Muscle layer of duodenum (tissue), 2 donors: Measurements from ENCODE around the gene NAALADL2.

ENCODE experiments used
- H3K27ac ChIP-seq: one replicate; pipeline ENCODE4 v1.7.0; 2013; ENCODE audit warnings: mild to moderate bottlenecking, low read length
- H3K27me3 ChIP-seq: one replicate; pipeline ENCODE4 v1.7.0; 2013; ENCODE audit warnings: low read depth, mild to moderate bottlenecking, control low read depth, low read length
- H3K36me3 ChIP-seq, 2 donors: one replicate each; pipeline ENCODE4 v1.7.0; 2013; ENCODE audit warnings: low read length in 2 of 2, control low read depth in 1 of 2, mild to moderate bottlenecking in 1 of 2; ENCODE audit not compliant: insufficient read depth in 2 of 2, control insufficient read depth in 1 of 2
- H3K4me1 ChIP-seq, 2 donors: one replicate each; pipeline ENCODE4 v1.7.0; 2013; ENCODE audit warnings: low read length in 2 of 2, mild to moderate bottlenecking in 2 of 2, control low read depth in 1 of 2, moderate library complexity in 1 of 2; ENCODE audit not compliant: insufficient read depth in 2 of 2, control insufficient read depth in 1 of 2
- H3K4me3 ChIP-seq, 2 donors: one replicate each; pipeline ENCODE4 v1.7.0; 2013; ENCODE audit warnings: low read length in 2 of 2, low read depth in 1 of 2, mild to moderate bottlenecking in 1 of 2
- H3K9me3 ChIP-seq, 2 donors: one replicate each; pipeline ENCODE4 v1.7.0; 2013; ENCODE audit warnings: low read length in 2 of 2, control low read depth in 1 of 2, mild to moderate bottlenecking in 1 of 2; ENCODE audit not compliant: control insufficient read depth in 1 of 2
- donor health status: healthy.

NAALADL2 gene

DNA sequence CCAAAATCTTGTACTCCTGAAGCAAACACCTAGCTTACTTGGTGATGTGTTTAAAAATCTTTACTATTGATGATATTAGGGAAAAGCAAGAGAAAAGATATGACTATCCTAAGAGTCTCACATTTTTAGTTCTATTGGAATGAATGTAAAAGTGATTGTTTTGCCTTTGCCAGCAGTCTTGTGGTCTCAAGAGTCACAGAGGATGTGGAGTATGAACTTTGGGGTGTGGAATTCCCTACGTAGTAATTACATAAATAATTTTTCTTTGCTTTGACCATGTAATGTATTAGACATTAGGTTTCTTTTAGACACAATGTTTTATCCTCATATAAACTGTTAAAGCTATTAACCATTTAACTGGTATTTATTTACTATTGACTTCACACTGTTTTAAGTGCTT lies 387.6 kb downstream of the NAALADL2 start:
- no peaks in the 10 kb centered on the region for H3K9me3 ChIP-seq
- no peaks in the 10 kb centered on the region for H3K27me3 ChIP-seq
- no peak overlapping the region for H3K27ac ChIP-seq
- no peak overlapping the region for H3K4me3 ChIP-seq
- no peaks in the 10 kb centered on the region for H3K4me1 ChIP-seq
- no peaks in the 10 kb centered on the region for H3K36me3 ChIP-seq

DNA sequence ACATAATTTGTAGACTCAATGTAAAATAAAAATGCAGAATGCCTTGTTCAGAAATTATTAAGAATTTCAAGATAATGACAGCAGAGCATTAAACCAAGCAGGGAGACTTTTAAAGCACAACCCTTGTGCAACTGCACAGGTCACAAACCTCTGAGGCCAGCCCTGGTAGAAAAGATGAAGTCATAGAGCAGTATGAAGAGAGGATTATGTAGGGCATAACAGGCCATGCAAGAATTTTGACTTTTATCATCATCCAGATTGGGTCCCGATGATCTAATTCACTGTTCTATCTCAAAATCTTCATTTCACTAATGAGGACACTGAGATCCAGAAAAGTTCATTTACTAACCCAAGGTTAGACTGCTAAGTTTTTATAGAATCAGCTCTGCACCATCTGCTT lies 388.5 kb downstream of the NAALADL2 start:
- Histone ChIP-seq H3K36me3 (no peaks in the 10 kb centered on the region), H3K27me3 (no peaks in the 10 kb centered on the region), H3K9me3 (no peaks in the 10 kb centered on the region), H3K4me1 (no peaks in the 10 kb centered on the region), H3K4me3 (no peak overlapping the region), H3K27ac (no peak overlapping the region)

DNA sequence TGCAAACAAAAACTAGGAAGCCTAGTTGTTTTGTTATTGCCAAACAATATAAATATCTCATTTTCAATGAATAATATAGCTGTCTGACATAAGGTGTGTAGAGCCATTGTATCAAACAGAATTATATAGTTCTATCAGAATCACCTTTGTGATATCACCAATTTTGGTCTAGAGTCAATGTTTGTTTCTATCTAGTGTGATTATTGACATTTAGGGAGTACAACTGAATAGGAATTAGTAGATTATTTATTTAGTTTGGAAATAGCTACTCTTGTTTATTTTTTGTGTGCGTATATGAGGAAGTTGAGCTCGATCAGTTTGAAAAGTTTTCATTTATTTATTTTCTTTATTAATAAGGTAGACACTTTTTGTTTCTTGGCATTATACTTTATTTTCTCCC lies 389.7 kb downstream of the NAALADL2 start:
- H3K27ac ChIP-seq: no peak overlapping the region
- H3K4me3 ChIP-seq: no peak overlapping the region
- H3K27me3 ChIP-seq: no peaks in the 10 kb centered on the region
- H3K4me1 ChIP-seq: no peaks in the 10 kb centered on the region
- no peaks in the 10 kb centered on the region for H3K36me3 ChIP-seq
- H3K9me3 ChIP-seq: no peaks in the 10 kb centered on the region

- Histone ChIP-seq H3K27ac (no peak overlapping the region), H3K4me1 (no peaks in the 10 kb centered on the region), H3K9me3 (no peaks in the 10 kb centered on the region), H3K4me3 (no peak overlapping the region), H3K36me3 (no peaks in the 10 kb centered on the region), H3K27me3 (no peaks in the 10 kb centered on the region)
These were observed 396.6 kb downstream of the NAALADL2 start for GRCh38 chr3:175255698-175256097.

- Histone ChIP-seq H3K4me1 (no peaks in the 10 kb centered on the region), H3K27me3 (no peaks in the 10 kb centered on the region), H3K27ac (no peak overlapping the region), H3K4me3 (no peak overlapping the region), H3K9me3 (no peaks in the 10 kb centered on the region), H3K36me3 (no peaks in the 10 kb centered on the region)
These were observed 398.0 kb downstream of the NAALADL2 start for GRCh38 chr3:175257123-175257522.

DNA sequence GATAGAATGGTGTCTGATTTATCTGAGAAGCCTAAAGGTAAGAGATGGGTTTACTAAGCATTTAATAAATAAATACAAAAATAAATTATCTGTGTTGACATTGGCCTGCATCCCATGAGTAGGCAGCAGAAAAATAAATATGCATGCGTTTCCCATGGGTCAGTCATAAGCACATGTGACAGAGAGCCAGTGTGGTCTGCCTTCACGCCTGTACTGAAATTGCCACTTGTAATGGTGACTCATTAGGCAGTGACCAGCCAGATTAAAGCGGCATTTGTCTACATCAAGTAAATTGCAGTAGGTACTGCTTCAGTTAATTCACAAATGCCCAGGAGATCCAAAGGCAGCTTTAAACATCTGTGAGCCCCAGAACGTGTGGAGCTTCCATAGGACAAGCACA lies 399.6 kb downstream of the NAALADL2 start:
- H3K4me3 ChIP-seq: no peak overlapping the region
- H3K27ac ChIP-seq: no peak overlapping the region
- no peaks in the 10 kb centered on the region for H3K9me3 ChIP-seq

DNA sequence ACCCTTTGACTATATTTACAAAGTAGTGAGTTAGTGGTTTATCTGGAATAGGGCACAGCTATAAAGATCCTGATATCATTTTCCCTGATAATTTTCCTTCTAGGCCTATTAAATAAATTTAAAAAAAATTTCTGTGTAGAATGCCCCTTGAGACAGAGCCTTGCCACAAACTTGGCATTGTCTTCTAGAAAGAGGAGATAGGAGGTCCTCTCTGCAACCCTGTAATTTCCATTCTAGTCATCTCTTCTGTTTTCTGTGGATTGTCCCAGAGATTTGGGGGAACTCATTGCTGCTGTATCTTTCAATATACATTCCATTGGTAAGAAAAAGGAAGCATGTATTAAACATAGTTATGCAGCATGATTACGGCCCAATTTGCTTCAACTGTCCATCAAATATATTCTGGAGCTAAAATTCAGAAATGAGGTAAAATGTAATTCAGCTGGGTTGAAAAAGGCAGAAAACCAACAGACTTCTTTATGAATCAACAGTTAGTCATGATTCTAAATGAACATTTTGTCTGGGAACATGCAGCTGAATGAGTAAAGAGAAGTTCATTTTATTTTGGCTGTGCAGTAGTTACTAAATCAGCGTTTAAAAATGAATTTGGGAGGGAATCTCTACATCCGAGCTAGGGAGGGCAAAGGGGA lies 401.1 kb downstream of the NAALADL2 start:
- no peak overlapping the region for H3K27ac ChIP-seq
- no peaks in the 10 kb centered on the region for H3K9me3 ChIP-seq
- H3K36me3 ChIP-seq: no peaks in the 10 kb centered on the region
- H3K4me3 ChIP-seq: no peak overlapping the region
- H3K4me1 ChIP-seq: no peaks in the 10 kb centered on the region
- no peaks in the 10 kb centered on the region for H3K27me3 ChIP-seq

More for the DNA sequence above, 399.6 kb downstream of the NAALADL2 start:
- Histone ChIP-seq H3K27me3 (no peaks in the 10 kb centered on the region), H3K4me1 (no peaks in the 10 kb centered on the region), H3K36me3 (no peaks in the 10 kb centered on the region)

DNA sequence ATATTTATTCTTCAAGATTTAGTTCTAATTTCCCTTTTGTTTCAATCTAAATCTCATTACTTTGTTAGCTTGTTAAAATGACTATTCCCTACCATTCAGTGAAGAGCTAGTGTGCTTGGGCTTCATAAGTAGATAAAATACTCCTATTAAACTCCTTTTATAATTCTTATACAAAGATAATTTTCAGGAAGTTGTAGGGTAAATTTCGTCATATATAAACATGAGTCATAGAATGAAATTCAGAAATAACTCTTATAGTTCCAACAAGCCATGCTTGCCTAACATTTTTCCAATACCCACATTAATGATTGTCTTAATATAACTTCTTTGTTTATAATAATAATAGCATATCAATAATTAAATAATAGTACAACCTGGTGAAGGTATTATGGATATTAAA lies 407.3 kb downstream of the NAALADL2 start:
- no peaks in the 10 kb centered on the region for H3K36me3 ChIP-seq
- H3K4me3 ChIP-seq: no peak overlapping the region
- H3K9me3 ChIP-seq: no peaks in the 10 kb centered on the region
- H3K27ac ChIP-seq: no peak overlapping the region
- no peaks in the 10 kb centered on the region for H3K4me1 ChIP-seq
- H3K27me3 ChIP-seq: no peaks in the 10 kb centered on the region

- Histone ChIP-seq H3K27ac (no peak overlapping the region), H3K9me3 (no peaks in the 10 kb centered on the region), H3K4me1 (no peaks in the 10 kb centered on the region), H3K4me3 (no peak overlapping the region), H3K27me3 (no peaks in the 10 kb centered on the region), H3K36me3 (no peaks in the 10 kb centered on the region)
These were observed 408.0 kb downstream of the NAALADL2 start for GRCh38 chr3:175267121-175267531.

DNA sequence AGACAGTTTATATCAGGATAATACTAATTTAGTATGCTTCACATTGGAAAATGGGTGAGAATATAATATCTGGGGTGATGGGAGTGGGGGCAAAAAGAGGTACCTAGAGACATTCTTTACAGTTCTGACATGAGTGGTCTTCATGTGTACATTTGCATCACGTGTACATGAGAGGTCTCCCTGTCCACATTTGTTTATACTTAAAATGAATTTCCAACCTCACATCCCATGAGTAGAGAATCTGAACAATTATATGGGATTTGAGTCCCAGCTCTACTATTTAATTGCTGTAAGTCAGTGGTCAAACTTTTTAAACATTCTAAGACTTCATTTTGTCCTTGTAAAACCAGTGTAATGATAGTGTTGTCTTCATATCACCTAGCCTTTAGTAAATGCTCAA lies 408.4 kb downstream of the NAALADL2 start:
- no peaks in the 10 kb centered on the region for H3K36me3 ChIP-seq
- H3K4me1 ChIP-seq: no peaks in the 10 kb centered on the region
- H3K4me3 ChIP-seq: no peak overlapping the region
- no peaks in the 10 kb centered on the region for H3K27me3 ChIP-seq
- no peaks in the 10 kb centered on the region for H3K9me3 ChIP-seq
- H3K27ac ChIP-seq: no peak overlapping the region

- no peak overlapping the region for H3K4me3 ChIP-seq
- no peaks in the 10 kb centered on the region for H3K4me1 ChIP-seq
- H3K27ac ChIP-seq: no peak overlapping the region
- H3K27me3 ChIP-seq: no peaks in the 10 kb centered on the region
- no peaks in the 10 kb centered on the region for H3K36me3 ChIP-seq
- H3K9me3 ChIP-seq: no peaks in the 10 kb centered on the region
These were observed 410.3 kb downstream of the NAALADL2 start for GRCh38 chr3:175269394-175269793.

DNA sequence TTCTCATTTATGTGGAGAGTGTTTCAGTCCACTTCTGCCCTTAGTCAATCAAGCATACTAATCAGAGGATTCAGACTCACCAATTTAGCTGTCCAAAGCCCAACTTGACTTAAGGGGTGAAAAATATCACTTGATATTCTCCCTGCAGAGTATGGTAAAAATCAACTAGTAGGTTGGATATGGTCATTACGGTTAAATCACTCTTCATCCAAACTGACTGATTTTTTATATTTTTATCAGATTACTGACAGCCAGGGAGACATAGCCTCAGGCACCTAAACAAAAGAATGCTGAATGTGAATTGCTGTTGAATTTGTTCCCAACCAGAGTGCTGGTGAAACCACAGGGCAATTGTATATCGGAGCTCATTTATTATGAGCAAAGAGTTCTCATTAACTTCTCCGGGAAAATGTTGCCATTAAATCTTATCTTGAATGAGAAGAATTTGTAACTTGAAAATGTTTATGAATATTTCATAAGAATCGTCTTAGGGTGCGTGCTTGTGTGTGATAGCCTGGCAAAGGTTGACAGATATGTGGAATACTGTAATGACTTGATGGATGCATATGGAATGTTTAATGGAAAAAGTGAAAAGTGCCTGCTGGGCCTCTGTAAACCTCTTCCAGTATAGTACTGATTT lies 411.2 kb downstream of the NAALADL2 start:
- Histone ChIP-seq H3K36me3 (no peaks in the 10 kb centered on the region), H3K27me3 (no peaks in the 10 kb centered on the region), H3K4me1 (no peaks in the 10 kb centered on the region), H3K4me3 (no peak overlapping the region), H3K27ac (no peak overlapping the region), H3K9me3 (no peaks in the 10 kb centered on the region)
